ENCODE results near the gene DAB2IP.

The DAB2IP gene

DNA sequence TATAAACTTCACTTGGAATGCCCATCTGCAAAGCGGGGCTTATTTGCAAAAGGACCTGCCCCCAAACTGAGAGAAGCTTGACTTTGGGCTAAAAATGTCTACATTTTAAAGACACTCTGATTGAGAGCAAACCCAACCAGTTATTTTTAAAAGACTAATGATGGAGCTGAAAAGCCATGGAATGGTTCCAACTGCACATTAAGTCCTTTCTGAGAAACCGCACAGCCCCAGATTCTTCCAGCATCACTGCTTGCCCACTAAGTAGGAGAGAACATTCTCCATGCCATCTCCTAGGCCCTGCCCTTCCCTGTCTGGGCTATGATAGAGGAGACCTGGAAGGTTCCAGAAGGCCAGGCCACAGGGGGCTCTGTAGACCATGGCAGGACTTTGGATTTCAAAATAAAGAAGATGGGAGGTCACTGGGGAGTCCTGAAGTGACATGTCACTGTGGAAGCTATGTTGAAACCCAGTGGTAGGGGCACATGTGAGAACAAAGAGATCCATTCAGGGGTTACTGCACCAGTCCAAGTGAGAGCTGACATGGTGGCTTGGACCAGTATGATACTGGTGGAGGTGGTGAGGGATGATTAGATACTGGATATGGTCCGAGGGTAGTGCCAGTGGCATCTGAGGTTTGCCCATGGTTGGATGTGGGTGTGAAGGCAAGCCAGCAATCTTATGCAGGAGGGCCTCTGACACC, 179.2 kb downstream of the DAB2IP start:
- H3K27me3 ChIP-seq (ENCODE audit: low read depth, low read length): no peaks in the 10 kb centered on the region
- no peaks in the 10 kb centered on the region for H3K9me3 ChIP-seq (ENCODE audit: insufficient read depth, low read length)
- no peaks in the 10 kb centered on the region for H3K4me1 ChIP-seq (ENCODE audit: low read length)
- H3K9ac ChIP-seq (ENCODE audit: low read length): no peak overlapping the region
- H3K4me3 ChIP-seq (ENCODE audit: low read length): no peak overlapping the region
- no peaks in the 10 kb centered on the region for H3K79me2 ChIP-seq (ENCODE audit: low read length)
- no peaks in the 10 kb centered on the region for H3K36me3 ChIP-seq (replicated peaks; ENCODE audit: low read depth, low read length)
- H2AFZ ChIP-seq (ENCODE audit: low read depth, low read length): no peak overlapping the region
- H3K27ac ChIP-seq (ENCODE audit: low read length): no peak overlapping the region
- TF ChIP-seq, protein P1, sequence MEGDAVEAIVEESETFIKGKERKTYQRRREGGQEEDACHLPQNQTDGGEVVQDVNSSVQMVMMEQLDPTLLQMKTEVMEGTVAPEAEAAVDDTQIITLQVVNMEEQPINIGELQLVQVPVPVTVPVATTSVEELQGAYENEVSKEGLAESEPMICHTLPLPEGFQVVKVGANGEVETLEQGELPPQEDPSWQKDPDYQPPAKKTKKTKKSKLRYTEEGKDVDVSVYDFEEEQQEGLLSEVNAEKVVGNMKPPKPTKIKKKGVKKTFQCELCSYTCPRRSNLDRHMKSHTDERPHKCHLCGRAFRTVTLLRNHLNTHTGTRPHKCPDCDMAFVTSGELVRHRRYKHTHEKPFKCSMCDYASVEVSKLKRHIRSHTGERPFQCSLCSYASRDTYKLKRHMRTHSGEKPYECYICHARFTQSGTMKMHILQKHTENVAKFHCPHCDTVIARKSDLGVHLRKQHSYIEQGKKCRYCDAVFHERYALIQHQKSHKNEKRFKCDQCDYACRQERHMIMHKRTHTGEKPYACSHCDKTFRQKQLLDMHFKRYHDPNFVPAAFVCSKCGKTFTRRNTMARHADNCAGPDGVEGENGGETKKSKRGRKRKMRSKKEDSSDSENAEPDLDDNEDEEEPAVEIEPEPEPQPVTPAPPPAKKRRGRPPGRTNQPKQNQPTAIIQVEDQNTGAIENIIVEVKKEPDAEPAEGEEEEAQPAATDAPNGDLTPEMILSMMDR (IDR thresholded peaks at IDR 0.05; ENCODE audit: low read depth, low read length): no peak
- no peak for TF ChIP-seq EZH2phosphoT487 (IDR thresholded peaks at IDR 0.05; ENCODE audit: low read depth)
- no peaks in the 10 kb centered on the region for H4K20me1 ChIP-seq (ENCODE audit: insufficient read depth, low read length)
- no peak overlapping the region for H3K4me2 ChIP-seq (ENCODE audit: low read length)

DNA sequence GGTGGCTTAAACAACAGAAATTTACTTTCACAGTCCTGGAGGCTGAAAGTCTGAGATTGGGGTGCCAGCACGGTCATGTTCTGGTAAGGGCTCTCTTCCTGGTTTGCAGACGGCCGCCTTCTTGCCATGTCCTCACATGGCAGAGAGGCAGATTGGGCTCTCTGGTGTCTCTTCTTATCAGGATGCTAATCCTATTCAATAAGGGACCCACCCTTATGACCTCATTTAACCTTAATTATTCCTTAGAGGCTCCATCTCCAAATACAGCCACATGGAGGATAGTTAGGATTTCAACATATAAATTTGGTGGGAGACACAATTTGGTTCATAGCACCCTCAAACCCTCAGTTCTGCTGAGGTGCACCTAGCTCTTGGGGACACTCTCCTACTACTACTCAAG, 180.4 kb downstream of the DAB2IP start:
- no peaks in the 10 kb centered on the region for H3K36me3 ChIP-seq (replicated peaks; ENCODE audit: low read depth, low read length)
- no peaks in the 10 kb centered on the region for H4K20me1 ChIP-seq (ENCODE audit: insufficient read depth, low read length)
- no peaks in the 10 kb centered on the region for H3K79me2 ChIP-seq (ENCODE audit: low read length)
- H3K9me3 ChIP-seq (ENCODE audit: insufficient read depth, low read length): no peaks in the 10 kb centered on the region
- no peaks in the 10 kb centered on the region for H3K4me1 ChIP-seq (ENCODE audit: low read length)
- no peak overlapping the region for H3K27ac ChIP-seq (ENCODE audit: low read length)
- H3K9ac ChIP-seq (ENCODE audit: low read length): no peak overlapping the region
- TF ChIP-seq, protein P1 (IDR thresholded peaks at IDR 0.05; ENCODE audit: low read depth, low read length): no peak
- TF ChIP-seq EZH2phosphoT487 (IDR thresholded peaks at IDR 0.05; ENCODE audit: low read depth): no peak
- H2AFZ ChIP-seq (ENCODE audit: low read depth, low read length): no peak overlapping the region
- H3K4me2 ChIP-seq (ENCODE audit: low read length): no peak overlapping the region
- H3K27me3 ChIP-seq (ENCODE audit: low read depth, low read length): no peaks in the 10 kb centered on the region
- no peak overlapping the region for H3K4me3 ChIP-seq (ENCODE audit: low read length)

DNA sequence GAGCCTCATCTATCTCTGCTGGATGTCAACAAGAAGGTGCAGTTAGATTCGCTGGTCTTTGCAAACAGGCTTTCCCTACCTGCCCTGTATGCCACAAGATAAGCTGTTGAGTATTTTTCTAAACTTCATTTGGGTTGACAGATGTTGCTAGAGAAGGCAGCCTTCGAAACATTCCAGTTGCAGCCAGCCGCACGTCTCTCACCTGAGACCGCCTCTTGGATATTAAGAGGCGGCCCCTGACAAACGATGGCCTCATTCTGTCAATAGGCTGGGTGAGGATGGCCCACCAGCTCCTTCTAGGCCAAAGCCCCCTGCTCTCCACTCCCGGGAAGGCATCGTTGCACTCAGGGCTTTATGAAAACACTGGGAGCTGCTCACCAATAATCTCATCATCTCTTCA, 181.6 kb downstream of the DAB2IP start:
- H3K9me3 ChIP-seq (ENCODE audit: insufficient read depth, low read length): no peaks in the 10 kb centered on the region
- no peaks in the 10 kb centered on the region for H3K4me1 ChIP-seq (ENCODE audit: low read length)
- no peak overlapping the region for H3K4me3 ChIP-seq (ENCODE audit: low read length)
- no peaks in the 10 kb centered on the region for H4K20me1 ChIP-seq (ENCODE audit: insufficient read depth, low read length)
- no peak for TF ChIP-seq EZH2phosphoT487 (IDR thresholded peaks at IDR 0.05; ENCODE audit: low read depth)
- TF ChIP-seq, protein P1 (IDR thresholded peaks at IDR 0.05; ENCODE audit: low read depth, low read length): no peak
- H3K9ac ChIP-seq (ENCODE audit: low read length): no peak overlapping the region
- H2AFZ ChIP-seq (ENCODE audit: low read depth, low read length): no peak overlapping the region
- no peaks in the 10 kb centered on the region for H3K79me2 ChIP-seq (ENCODE audit: low read length)
- no peak overlapping the region for H3K4me2 ChIP-seq (ENCODE audit: low read length)
- no peak overlapping the region for H3K27ac ChIP-seq (ENCODE audit: low read length)
- H3K36me3 ChIP-seq (replicated peaks; ENCODE audit: low read depth, low read length): no peaks in the 10 kb centered on the region
- H3K27me3 ChIP-seq (ENCODE audit: low read depth, low read length): no peaks in the 10 kb centered on the region

Data from OCI-LY3 (cell line).